Lower leg skin (tissue), 3 donors: ENCODE data around the gene CAMK2D.

Experiments used
- POLR2A ChIP-seq, 2 donors: fragments of 450-650 bp; IDR thresholded peaks; one replicate each; pipeline ENCODE4 v1.6.1; 2016 to 2017; ENCODE audit warnings: antibody characterized with exemption in 2 of 2, mild to moderate bottlenecking in 1 of 2, moderate library complexity in 1 of 2
- TF ChIP-seq, protein P1 (sequence below), 3 donors: fragments of 450-650 bp; IDR thresholded peaks; one replicate each; pipeline ENCODE4 v1.5.1; 2016; ENCODE audit warnings: antibody characterized with exemption in 3 of 3, mild to moderate bottlenecking in 3 of 3, moderate library complexity in 2 of 3

DNA sequence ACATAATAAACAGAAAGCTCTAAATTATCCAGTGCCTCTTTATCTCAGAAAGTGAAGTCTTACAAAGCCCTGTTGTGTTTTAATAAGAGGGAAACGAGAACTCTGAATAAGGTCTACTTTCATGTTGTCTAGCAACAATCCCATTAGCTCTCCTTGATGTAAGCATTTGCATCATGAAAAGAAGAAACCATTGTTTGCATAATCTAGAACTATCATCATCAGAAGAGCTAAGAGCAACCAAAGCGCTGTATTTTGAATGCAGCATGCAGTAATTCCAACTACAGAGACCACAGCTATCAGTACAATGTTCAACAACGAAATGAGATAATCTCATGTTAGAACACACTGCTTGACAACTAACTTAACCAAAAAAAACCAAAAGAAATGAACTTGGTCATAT, 257.1 kb downstream of the CAMK2D start:
- TF ChIP-seq, protein P1, sequence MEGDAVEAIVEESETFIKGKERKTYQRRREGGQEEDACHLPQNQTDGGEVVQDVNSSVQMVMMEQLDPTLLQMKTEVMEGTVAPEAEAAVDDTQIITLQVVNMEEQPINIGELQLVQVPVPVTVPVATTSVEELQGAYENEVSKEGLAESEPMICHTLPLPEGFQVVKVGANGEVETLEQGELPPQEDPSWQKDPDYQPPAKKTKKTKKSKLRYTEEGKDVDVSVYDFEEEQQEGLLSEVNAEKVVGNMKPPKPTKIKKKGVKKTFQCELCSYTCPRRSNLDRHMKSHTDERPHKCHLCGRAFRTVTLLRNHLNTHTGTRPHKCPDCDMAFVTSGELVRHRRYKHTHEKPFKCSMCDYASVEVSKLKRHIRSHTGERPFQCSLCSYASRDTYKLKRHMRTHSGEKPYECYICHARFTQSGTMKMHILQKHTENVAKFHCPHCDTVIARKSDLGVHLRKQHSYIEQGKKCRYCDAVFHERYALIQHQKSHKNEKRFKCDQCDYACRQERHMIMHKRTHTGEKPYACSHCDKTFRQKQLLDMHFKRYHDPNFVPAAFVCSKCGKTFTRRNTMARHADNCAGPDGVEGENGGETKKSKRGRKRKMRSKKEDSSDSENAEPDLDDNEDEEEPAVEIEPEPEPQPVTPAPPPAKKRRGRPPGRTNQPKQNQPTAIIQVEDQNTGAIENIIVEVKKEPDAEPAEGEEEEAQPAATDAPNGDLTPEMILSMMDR (IDR thresholded peaks at IDR 0.05), result no peak
- TF ChIP-seq POLR2A (IDR thresholded peaks at IDR 0.05), result no peak
